GM19372 (cell line): ENCODE measurements around the gene BRINP2.

Source experiments
- ATAC-seq: cut with Tn5 transposase; IDR thresholded peaks from one replicate; pipeline ENCODE4 v1.9.1; 2021; ENCODE audit warnings: mild to moderate bottlenecking, low read depth, moderate library complexity; ENCODE audit not compliant: unreplicated experiment

BRINP2 gene

DNA sequence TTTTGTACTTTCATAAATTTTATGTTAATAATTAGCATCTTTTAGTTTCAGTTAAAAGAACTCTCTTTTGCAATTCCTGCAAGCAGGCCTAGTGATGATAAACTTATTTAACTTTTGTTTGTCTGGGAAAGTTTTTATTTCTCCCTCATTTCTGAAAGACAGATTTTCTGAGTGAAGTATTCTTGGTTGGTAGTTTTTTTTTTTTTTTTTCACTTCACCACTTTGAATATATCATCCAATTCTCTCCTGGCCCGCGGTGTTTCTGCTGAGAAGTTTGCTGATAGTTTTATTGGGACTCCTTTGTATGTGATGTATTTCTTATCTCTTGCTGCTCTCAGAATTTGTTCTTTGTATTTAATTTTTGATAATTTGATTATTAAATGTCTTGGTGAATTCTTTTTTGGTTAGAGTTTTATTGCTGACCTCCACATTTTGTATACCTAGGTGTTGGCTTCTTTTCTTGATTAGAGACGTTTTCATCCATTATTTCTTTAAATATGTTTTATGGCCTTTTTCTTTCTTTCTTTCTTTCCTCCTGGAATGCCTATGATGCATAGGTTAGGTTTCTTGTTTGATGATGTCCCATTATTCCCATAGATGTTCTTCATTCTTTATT lies 45.9 kb downstream of the BRINP2 start:
- no peak for ATAC-seq

DNA sequence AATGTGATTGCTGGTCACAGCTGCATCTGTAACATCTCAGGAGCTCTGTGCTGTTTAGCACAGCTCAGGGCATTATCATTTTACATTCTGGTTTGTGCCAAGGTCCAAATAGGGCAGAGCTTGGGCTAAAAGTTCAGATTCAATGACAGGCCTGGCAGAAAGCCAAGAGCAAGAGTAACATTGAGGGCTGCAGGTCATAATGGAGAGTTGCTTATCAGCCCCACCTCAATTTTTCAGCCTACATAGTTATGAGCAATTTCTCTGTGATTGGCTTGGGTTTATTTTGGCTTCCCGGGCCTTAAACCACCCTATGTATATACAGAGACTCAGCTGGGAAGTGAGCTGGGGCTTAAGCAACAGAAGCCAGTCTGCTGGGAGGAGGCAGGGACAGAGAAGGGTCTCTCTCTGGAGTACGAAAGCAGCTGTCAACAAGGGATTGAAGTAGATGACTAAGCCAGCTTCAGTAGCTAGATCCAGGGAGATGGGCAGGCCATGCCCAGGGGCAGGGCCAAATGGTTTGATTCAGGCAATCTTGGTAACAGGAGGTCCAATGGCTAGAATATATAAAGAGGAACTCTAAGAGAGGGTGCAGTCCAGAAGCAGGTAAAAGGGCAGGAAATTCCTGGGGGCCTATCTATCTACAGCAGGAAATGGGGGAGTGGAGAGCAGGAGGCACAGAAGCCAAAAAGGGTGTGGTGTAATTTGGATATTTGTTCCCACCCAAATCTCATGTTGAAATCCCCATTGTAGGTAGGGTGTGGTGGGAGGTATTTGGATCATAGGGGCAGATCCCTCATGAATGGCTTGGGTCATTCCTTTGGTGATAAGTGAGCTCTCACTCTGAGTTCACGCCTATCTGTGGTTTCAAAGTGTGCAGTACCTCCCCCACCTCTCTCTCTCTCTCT lies 49.0 kb downstream of the BRINP2 start:
- ATAC-seq, result no peak

DNA sequence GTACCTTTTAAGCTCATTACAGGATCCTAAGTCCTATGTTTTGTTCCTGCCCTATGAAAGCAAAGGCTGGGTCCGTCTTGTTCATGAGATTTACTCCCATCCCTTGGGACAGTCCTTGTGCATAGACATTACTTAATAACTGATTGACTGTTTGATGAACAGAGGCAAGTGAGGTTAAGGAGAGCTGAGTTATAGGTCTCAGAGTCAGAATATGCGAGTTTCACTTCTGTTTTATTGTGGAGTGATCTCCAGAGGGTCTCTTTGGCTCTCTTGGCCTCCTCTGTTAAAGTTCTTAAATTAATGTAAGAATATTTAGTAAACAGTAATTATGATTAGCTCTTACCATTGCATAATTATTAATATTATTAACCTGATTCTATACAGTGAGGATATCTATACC lies 52.6 kb downstream of the BRINP2 start:
- no peak for ATAC-seq

DNA sequence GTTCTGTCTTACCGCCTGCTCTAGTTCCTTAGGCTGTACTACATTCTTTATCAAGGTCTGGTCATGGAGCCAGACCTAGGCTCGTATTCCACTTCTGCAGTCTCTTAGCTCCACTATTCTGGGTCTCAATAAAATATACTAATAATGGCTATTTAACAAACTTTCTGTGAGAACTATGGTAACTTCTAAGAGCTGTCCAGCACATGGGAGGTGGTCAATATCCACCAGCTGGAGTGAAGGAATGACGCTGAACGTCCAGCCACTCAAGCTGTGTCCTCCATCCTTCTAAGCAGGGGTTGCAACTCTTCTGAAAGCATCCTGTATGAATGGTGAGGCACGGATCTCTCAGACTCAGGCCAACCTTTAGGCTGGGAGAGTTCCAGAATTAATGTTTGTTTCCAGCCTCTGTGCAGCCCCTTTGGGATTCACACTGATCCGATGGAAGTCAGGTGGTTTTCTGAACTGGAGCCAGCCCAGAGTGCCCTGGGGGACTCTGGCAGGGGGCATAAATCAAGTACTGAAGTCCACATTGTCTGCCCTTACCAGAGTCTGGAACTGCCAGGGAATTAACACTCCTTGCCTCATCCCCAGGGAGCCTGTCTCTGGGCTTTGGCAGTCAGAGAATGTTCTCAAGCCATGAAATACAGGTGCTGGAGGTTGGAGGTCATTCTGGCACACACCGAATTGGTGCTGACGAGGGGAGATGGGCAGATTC lies 57.4 kb downstream of the BRINP2 start:
- no peak for ATAC-seq

DNA sequence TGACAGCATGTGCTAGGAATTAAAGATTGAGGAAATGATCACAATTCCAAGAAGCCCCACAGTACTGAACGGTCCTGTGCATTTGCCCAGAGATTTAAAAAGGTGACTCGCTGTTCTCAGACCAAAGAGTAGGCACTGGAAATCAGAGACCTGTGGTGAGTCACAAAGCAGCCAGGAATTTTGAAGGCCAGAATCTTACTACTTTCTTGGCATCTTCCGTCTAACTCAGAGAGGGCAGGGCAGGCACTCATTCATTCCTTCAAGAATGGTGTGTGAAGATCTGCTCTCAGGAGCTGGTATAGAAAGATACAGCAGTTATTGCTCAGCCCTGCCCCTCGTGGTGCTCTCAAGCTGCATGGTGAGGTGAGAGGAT lies 57.9 kb downstream of the BRINP2 start:
- no peak for ATAC-seq

DNA sequence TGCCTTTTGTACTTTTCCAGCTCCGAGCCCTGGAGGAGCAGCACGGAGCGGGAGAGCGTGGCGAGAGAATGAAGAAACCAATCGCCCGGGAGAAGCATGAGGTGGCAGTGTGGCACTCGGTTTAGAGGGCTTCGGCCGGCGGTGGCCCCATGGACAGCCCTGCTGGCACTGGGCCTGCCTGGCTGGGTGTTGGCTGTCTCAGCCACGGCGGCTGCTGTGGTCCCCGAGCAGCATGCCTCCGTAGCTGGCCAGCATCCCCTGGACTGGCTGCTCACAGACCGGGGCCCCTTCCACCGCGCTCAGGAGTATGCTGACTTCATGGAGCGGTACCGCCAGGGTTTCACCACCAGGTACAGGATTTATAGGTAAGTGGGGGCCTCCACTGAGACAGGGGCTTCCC lies 59.0 kb downstream of the BRINP2 start:
- no peak for ATAC-seq

DNA sequence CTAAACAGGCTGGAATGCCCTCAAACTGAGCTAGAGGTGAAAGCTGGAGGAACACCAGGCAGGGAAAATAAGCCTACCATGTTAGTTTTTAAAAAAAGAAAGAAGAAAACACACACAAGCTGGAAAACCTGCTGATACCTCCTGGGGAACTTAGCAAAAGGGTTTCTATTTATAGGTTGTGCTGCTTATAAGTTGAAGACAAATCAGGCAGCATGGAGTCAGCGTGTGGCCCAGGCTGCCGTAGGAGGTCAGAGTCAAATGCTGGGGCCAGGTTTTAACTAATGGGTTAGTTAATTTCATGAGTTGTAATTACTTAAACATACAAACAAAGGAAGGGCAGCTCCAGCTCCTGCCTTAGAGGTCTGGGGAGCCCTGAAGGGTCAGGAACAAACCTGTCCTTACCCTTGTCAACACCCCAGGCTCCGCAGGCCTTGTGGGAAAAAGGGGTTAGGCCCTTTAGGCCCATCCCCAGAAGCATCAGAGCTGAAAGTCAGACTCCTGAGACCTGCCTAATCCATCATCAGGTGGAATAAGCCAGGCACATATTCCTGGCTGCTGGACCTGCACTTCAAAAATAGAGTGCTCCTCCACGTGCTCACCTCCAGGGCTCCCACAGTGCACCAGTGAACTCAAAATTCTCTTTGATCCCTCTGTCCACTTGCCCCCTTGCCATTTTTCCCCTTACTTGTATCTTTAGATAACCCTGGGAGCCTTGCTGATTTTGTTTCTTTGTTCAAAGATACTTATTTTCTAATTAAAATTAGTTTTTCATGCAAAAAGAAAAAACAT lies 59.7 kb downstream of the BRINP2 start:
- no peak for ATAC-seq

DNA sequence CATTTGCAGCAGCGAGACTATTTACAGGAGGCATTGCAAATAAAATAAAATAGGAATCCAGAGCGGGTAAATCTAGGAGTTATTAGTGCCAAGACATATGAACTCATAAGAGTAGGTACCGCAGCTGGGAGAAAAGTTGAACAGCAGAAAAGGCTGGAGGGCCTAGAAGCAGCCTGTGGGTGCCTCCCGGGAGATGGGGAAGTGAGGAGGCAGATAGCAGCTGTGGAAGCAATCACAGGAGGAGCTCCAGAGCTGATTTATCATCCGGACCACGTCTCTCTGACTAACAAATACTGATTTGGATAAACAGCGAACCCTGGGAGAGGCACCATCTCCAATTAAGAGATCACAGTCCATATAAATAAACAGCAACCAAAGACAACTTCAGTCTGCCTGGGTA lies 64.6 kb downstream of the BRINP2 start:
- ATAC-seq, result no peak

DNA sequence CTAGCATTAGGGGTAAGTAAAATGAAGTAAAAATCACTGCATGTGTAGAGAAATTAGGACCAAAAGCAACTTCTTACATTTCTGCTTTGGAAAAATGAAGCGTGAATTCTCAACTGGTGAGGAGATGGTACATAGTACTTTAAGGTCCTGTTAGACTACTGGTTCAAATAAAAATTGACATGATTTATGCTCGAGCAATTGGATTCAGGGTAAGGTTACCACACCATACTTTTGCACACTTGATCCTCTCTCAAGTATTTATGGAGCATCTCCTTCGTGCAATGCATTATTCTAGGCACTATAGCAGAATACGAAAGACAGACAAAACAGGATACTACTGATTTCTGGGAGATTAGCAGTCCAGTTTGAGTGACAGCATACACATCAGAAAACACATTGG lies 66.2 kb downstream of the BRINP2 start:
- ATAC-seq, result no peak

DNA sequence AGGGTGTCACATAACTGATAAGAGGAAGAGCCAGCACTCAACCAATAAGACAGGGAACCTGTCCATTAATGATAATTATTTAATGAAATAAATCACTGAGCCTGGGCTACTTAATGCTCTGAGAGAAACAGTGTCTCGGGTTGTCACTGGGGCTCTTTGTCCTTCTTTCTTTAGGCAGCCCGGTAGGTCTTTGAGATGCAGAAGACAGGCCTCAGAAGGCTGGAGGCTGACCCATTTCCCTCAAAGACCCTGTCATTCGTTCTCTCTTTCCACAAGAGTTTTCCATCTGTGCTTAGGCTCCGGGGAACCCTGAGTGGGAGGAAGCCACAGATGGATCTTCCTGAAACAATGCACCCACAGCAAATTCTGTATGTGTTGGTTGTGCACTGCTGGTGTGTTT lies 68.2 kb downstream of the BRINP2 start:
- no peak for ATAC-seq

DNA sequence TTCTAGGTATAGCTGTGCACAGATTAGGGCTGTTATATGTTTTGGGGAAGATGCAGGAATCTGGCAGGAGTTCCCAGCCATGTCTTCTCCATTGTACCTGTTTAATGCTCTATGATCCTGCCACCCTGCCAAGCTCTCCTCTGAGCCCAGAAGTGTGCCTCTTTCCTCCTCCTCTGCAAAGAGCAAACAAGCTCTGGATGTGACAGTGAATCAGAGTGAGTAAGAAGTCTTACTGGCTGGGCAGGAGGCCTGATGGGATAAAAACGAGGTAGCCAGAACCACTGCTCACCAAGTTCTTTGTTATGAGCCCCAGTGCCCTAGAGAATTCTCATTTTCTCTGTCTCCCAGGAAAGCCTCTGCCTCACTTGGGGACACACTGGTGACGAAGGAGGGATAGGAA lies 69.0 kb downstream of the BRINP2 start:
- no peak for ATAC-seq

DNA sequence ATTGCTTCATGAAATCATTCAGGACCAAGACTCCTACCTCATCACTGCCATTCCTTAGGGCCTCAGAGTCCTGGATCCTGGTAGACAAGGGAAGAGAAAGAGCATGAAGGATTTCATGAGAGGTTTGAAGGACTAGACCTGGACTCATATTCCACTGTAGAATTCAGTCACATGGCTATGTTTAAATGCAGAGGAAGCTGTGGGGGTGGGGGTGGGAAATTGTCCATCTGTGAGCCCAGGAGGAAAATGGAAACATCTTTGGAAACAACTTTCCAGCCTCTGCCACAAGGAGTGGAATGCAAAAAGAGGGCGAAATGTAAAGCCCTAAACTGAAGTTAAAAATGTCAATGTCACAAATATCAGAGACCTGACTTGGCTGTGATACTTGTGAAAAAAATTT lies 73.0 kb downstream of the BRINP2 start:
- ATAC-seq, result no peak

DNA sequence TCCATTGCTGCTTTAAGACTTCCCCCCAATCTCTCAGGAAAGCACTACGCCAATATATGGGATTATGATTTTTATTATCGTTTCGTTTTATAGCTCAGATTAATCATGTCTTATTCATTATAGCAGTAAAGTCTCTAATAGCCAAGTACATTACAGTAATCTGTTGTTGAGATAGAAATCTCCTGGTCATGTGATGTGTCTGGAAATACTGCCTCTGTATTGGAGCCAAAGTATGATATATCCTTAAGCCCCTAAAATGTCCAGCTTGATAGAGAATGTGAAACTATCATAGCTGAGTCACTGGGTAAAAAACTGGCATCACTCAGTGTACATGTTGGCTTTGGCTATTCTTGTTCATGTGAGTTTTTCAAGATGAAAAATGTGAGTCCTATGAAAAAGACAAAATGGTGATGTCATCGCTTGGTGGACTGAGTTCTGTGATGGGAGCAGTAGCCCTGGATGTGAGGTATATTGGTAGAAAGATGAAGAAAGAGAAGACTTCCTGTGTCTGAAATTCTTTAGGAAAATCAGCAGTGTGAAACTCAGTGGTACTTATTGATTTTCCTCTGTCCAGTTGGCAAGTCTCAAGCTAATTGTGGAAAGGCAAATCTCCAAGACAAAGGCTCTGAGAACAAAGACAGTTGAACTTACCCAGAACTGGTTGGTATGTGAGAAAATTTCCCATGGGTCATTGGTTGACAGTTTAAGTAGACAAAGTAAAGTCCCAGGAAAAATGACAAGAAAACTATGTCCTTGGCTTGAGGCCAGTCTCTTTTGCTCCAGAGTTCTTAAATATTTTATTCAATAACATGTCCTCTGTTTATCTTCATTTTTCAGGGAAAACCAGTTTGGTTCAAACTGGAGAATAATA lies 76.2 kb downstream of the BRINP2 start:
- no peak for ATAC-seq

DNA sequence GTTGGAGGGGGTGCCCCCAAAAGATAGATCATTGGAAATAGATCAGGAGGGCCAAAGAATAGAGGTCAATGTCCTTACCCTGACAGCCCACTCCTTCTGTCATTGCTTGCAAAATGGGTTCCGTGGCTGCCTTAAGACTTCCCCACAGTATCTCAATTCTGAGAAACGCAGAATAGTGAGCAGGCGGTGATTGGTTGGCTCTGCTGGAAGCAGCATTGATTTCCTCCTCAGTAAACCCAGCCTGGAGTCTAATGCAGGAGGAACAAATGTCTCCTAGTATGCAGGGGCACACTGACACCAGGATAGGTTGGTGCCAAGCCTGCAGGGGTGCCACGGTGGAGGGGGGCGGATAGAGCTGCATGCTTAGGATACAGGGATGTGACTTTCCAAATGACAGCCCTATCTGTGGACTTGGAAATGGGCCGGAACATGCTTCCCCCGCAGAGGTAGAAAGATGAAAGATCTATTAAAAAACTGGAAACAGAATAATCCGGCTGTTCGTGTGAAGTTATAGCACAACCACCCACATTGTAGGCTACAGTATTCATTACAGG lies 76.9 kb downstream of the BRINP2 start:
- ATAC-seq, result no peak

DNA sequence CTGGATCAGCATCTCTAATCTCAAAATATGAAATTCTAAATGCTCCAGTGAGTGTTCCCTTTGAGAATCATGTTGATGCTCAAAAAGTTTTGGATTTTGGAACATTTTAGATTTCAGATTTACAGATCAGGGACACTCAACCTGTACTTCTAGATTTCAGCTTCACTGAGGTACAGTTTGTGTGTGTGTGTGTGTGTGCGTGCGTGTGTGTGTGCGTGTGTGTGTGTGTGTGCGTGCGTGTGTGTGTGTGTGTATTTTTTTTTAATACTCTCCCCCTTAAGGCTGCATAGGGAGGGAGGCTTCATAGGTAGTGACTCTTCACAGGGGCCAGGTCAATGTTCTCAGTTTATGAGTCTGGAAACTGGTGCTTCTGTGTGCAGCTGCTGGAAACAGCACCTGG lies 77.5 kb downstream of the BRINP2 start:
- ATAC-seq, result no peak

DNA sequence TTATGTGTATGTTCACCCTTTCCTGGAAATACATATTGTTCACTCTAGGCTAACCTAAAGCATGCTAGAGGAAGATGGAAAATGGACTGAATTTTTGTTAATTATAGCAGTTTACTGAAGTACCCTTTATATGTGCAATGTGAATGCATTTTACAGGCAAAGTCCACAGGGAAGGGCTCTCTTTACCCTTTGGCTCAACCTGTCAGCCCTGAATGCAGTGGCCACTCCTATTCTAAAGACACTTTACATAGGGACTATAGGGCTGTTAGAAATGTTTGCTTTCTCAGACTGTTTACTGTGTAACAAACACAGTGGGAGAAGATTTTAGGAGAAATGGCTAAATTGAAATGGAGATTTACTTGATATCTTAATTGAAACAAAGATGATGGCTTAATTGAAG lies 78.5 kb downstream of the BRINP2 start:
- no peak for ATAC-seq

DNA sequence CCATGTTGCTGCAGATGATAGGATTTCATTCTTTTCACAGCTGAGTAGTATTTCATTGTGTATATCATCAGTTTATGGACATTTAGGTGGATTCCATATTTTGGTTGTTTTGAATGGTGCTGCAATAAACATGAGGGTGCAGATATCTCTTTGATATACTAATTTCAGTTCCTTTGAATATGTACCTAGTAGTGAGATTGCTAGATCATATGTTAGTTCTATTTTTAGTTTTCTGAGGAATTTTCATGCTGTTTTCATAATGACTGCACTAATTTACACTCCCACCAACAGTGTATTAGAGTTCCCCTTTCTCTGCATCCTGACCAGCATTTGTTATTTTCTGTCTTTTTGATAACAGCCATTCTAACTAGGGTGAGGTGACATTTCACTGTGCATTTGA lies 82.1 kb downstream of the BRINP2 start:
- no peak for ATAC-seq

DNA sequence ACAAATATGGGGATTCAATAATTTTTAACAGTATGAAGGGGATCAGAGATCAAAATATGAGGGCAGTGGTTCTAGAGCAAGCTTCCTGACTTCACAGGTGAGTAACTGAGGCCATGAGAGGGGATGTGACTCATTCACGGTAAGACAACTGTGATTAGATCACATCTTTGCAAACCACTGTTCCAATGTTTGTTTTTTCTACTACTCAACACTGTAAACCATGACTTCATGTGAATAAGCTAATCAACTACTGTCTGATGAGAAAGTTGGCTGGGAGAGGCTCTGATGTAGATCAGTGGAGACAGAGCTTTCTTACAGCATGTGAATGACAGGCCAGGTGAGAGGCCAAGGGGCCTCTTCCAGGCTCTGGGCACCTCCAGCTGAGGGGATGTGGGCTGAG lies 84.7 kb downstream of the BRINP2 start:
- ATAC-seq, result no peak
